H1 (cell line): ENCODE results near the gene AGPAT3. TPM values are rescaled to one million over a fixed set of nuclear protein-coding genes. Genes with fewer than 3 reads are reported as not detected.

ENCODE experiments used
- CTCF ChIA-PET: fragments of 300-600 bp; sonication (Branson Sonifier 250); formaldehyde crosslinking; loops from one replicate; lab custom pipeline; 2021; ENCODE audit not compliant: partially characterized antibody; lab: Charles Lee
- POLR2A ChIA-PET: fragments of 300-600 bp; sonication (Branson Sonifier 250); formaldehyde crosslinking; loops from one replicate; lab custom pipeline; 2021; ENCODE audit warnings: inconsistent platforms; ENCODE audit not compliant: partially characterized antibody; lab: Charles Lee
- DNase-seq, 2 experiments: peaks; one replicate each; pipeline versions ENCODE4 v3.0.0 to v3.0.0-alpha.2; 2010 to 2022; ENCODE audit warnings: low spot score in 2 of 2, low read depth in 1 of 2, mixed read lengths in 1 of 2
- FAIRE-seq: peaks from 2 replicates; lab custom pipeline; 2011; peaks lifted over from hg19 to GRCh38; lab: Jason Lieb, UNC
- H2AFZ ChIP-seq: 2 replicates; pipeline ENCODE4 v1.8.1; 2012; ENCODE audit warnings: low read length, inconsistent platforms
- H2AK5ac ChIP-seq: 2 replicates; pipeline ENCODE4 v1.6.1; 2013; ENCODE audit warnings: low read depth, low read length
- H2BK120ac ChIP-seq: replicated peaks from 2 replicates; pipeline ENCODE3; 2013; ENCODE audit warnings: low read depth, low read length, inconsistent platforms
- H2BK12ac ChIP-seq: 2 replicates; pipeline ENCODE4 v1.6.1; 2013; ENCODE audit warnings: low read depth, low read length
- H2BK15ac ChIP-seq: 2 replicates; pipeline ENCODE4 v1.6.1; 2013; ENCODE audit warnings: low read length
- H2BK20ac ChIP-seq: 2 replicates; pipeline ENCODE4 v1.6.1; 2013; ENCODE audit warnings: low read length
- H2BK5ac ChIP-seq: 2 replicates; pipeline ENCODE4 v1.6.1; 2013; ENCODE audit warnings: low read depth, low read length
- H3K14ac ChIP-seq: 2 replicates; pipeline ENCODE4 v1.6.1; 2013; ENCODE audit warnings: inconsistent platforms; ENCODE audit not compliant: insufficient read length
- H3K18ac ChIP-seq: 2 replicates; pipeline ENCODE4 v1.6.1; 2013; ENCODE audit warnings: low read length; ENCODE audit errors: extremely low read depth
- H3K23ac ChIP-seq: 2 replicates; pipeline ENCODE4 v1.6.1; 2013; ENCODE audit warnings: inconsistent platforms; ENCODE audit not compliant: insufficient read length
- H3K23me2 ChIP-seq: 2 replicates; pipeline ENCODE4 v1.6.1; 2013; ENCODE audit warnings: low read depth, low read length
- H3K27ac ChIP-seq: 2 replicates; pipeline ENCODE4 v1.6.1; 2011; ENCODE audit warnings: low read depth, low read length, inconsistent platforms
- H3K27me3 ChIP-seq, 4 experiments: replicated peaks in 1 of 4; 1 replicate in 1 of 4; 2 replicates in 3 of 4; pipeline versions ENCODE4 v1.6.1 to v1.8.1; 2011 to 2013; ENCODE audit warnings: low read length in 3 of 4, mild to moderate bottlenecking in 3 of 4, inconsistent platforms in 2 of 4, mixed read lengths in 2 of 4, moderate library complexity in 1 of 4; ENCODE audit not compliant: control insufficient read depth in 3 of 4, insufficient read depth in 3 of 4; ENCODE audit errors: extremely low read depth in 1 of 4
- H3K36me3 ChIP-seq, 4 experiments: 2 replicates each; pipeline versions ENCODE4 v1.6.1 to v1.8.1; 2011 to 2013; ENCODE audit warnings: mild to moderate bottlenecking in 4 of 4, low read length in 3 of 4, moderate library complexity in 2 of 4, control low read depth in 1 of 4, inconsistent platforms in 1 of 4; ENCODE audit not compliant: insufficient read depth in 4 of 4, control insufficient read depth in 2 of 4
- H3K4ac ChIP-seq: replicated peaks from 2 replicates; pipeline ENCODE3; 2013; ENCODE audit warnings: low read length, low read depth, mixed read lengths, inconsistent platforms; ENCODE audit not compliant: insufficient read length
- H3K4me1 ChIP-seq, 4 experiments: replicated peaks in 1 of 4; 1 replicate in 1 of 4; 2 replicates in 3 of 4; pipeline versions ENCODE4 v1.6.1 to v1.8.1; 2011 to 2013; ENCODE audit warnings: low read length in 3 of 4, inconsistent platforms in 2 of 4, mixed read lengths in 1 of 4; ENCODE audit not compliant: insufficient read depth in 4 of 4, control insufficient read depth in 3 of 4
- H3K4me2 ChIP-seq, 2 experiments: 2 replicates each; pipeline versions ENCODE4 v1.6.1 to v1.8.1; 2011 to 2013; ENCODE audit warnings: low read depth in 2 of 2, low read length in 2 of 2, control low read depth in 1 of 2, inconsistent platforms in 1 of 2, mild to moderate bottlenecking in 1 of 2; ENCODE audit not compliant: insufficient read depth in 1 of 2
- H3K4me3 ChIP-seq, 4 experiments: fragments of 200-600, 300-600 bp in 1 of 4; sonication (generic), shearing (Covaris generic), sonication (Bioruptor Twin) in 1 of 4; 2 replicates each; pipeline versions ENCODE4 v1.5.1 to v1.8.1; 2011 to 2016; ENCODE audit warnings: low read length in 4 of 4, low read depth in 3 of 4, control low read depth in 2 of 4, inconsistent platforms in 2 of 4, mild to moderate bottlenecking in 2 of 4, mixed read lengths in 1 of 4, moderate library complexity in 1 of 4; ENCODE audit not compliant: insufficient read depth in 2 of 4; ENCODE audit errors: extremely low read depth in 1 of 4
- H3K56ac ChIP-seq: replicated peaks from 2 replicates; pipeline ENCODE3; 2013; ENCODE audit warnings: low read depth, mild to moderate bottlenecking, mixed read lengths, low read length, inconsistent platforms; ENCODE audit not compliant: insufficient read length
- H3K79me1 ChIP-seq: 2 replicates; pipeline ENCODE4 v1.6.1; 2013; ENCODE audit warnings: low read depth, low read length, control low read depth
- H3K79me2 ChIP-seq, 2 experiments: 2 replicates each; pipeline versions ENCODE4 v1.6.1 to v1.8.1; 2012 to 2013; ENCODE audit warnings: low read length in 2 of 2, mild to moderate bottlenecking in 2 of 2, inconsistent platforms in 1 of 2; ENCODE audit not compliant: insufficient read depth in 2 of 2, control insufficient read depth in 1 of 2
- H3K9ac ChIP-seq, 4 experiments: replicated peaks in 1 of 4; 1 replicate in 1 of 4; 2 replicates in 3 of 4; pipeline versions ENCODE4 v1.6.1 to v1.8.1; 2011 to 2013; ENCODE audit warnings: low read depth in 3 of 4, low read length in 3 of 4, control low read depth in 2 of 4, mild to moderate bottlenecking in 2 of 4, moderate library complexity in 2 of 4, inconsistent platforms in 1 of 4; ENCODE audit errors: extremely low read depth in 1 of 4
- H3K9me3 ChIP-seq, 2 experiments: 2 replicates each; pipeline versions ENCODE4 v1.6.1 to v1.8.1; 2012 to 2013; ENCODE audit warnings: mild to moderate bottlenecking in 2 of 2, moderate library complexity in 2 of 2, control low read depth in 1 of 2, inconsistent platforms in 1 of 2, low read depth in 1 of 2, low read length in 1 of 2, mixed read lengths in 1 of 2; ENCODE audit not compliant: insufficient read depth in 2 of 2
- H4K20me1 ChIP-seq, 2 experiments: replicated peaks in 1 of 2; 2 replicates each; pipeline versions ENCODE3 to v1.8.1; 2011 to 2013; ENCODE audit warnings: inconsistent platforms in 2 of 2, low read length in 2 of 2, mild to moderate bottlenecking in 1 of 2; ENCODE audit not compliant: insufficient read depth in 2 of 2, control insufficient read depth in 1 of 2
- H4K5ac ChIP-seq: 2 replicates; pipeline ENCODE4 v1.6.1; 2013; ENCODE audit warnings: low read length, low read depth, mixed read lengths, inconsistent platforms; ENCODE audit not compliant: insufficient read length
- H4K8ac ChIP-seq: 2 replicates; pipeline ENCODE4 v1.8.0; 2013; ENCODE audit warnings: mild to moderate bottlenecking, moderate library complexity, low read length, inconsistent platforms; ENCODE audit not compliant: insufficient read depth; ENCODE audit errors: extremely low read depth
- H4K91ac ChIP-seq: replicated peaks from 2 replicates; pipeline ENCODE3; 2013; ENCODE audit warnings: low read length, mixed read lengths, inconsistent platforms; ENCODE audit not compliant: insufficient read length
- MAX ChIP-seq: IDR thresholded peaks from 2 replicates; pipeline ENCODE4 v1.6.1; 2012; ENCODE audit warnings: inconsistent platforms
- PHF8 ChIP-seq: fragments of 200-600 bp; sonication (generic); conservative IDR thresholded peaks from 2 replicates; pipeline ENCODE4 v1.7.1; 2012; ENCODE audit warnings: low read depth, mild to moderate bottlenecking, inconsistent platforms, low read length, moderate library complexity
- SIN3A ChIP-seq, 2 experiments: IDR thresholded peaks in 1 of 2; conservative IDR thresholded peaks in 1 of 2; 2 replicates each; pipeline ENCODE4 v1.6.1; 2011 to 2012; ENCODE audit warnings: low read length in 2 of 2, improper control_type of control experiment in 1 of 2, low read depth in 1 of 2, mild to moderate bottlenecking in 1 of 2
- SIRT6 ChIP-seq: IDR thresholded peaks from one replicate; pipeline ENCODE4 v1.7.1; 2012; ENCODE audit warnings: low read length, inconsistent platforms
- SP4 ChIP-seq: IDR thresholded peaks from 2 replicates; pipeline ENCODE4 v1.6.1; 2012; ENCODE audit warnings: low read length, inconsistent platforms
- WGBS, 2 experiments: shearing (Covaris generic) in 1 of 2; methylation state at CpG; one replicate each; pipeline versions ENCODE4 v1.1.6 to v1.1.7; 2013 to 2015; ENCODE audit warnings: low lambda C conversion rate in 2 of 2, mixed read lengths in 2 of 2, inconsistent platforms in 1 of 2, low coverage in 1 of 2, missing lambda C conversion rate in 1 of 2; ENCODE audit not compliant: insufficient replicate concordance in 2 of 2, insufficient coverage in 1 of 2, insufficient read length in 1 of 2; ENCODE audit errors: extremely low coverage in 1 of 2, missing lambda C conversion rate in 1 of 2; 5-methylcytosine and 5-hydroxymethylcytosine counted together
- polyA plus RNA-seq, 7 experiments: library from polyadenylated mRNA; depleted of rRNA in 3 of 7; stranded (reverse) in 5 of 7; unstranded in 2 of 7; fragments of >200 nt in 5 of 7; fragments of 200-250 nt in 2 of 7; gene quantifications; 1 replicate in 5 of 7; 2 replicates in 1 of 7; 4 replicates in 1 of 7; pipeline versions ENCODE4 v1.2.1 to v1.2.3, GENCODE V29; 2011 to 2013; ENCODE audit warnings: missing spikeins in 2 of 7, mixed read lengths in 2 of 7
- total RNA-seq: library from RNA; stranded (reverse); fragmentation: NEBNext Ultra II Directional; extraction: Animal tissue kit (Norgen Biotek cat#: 25700); gene quantifications from 2 replicates; pipeline ENCODE4 v1.2.1, GENCODE V29; 2021

The AGPAT3 gene
- total and polyA plus RNA-seq, 2 of the 8 experiments (the other 6 are each of a cell fraction or from before 2014, with no cell fraction given): 5.8 to 7.3 TPM

- Histone ChIP-seq H2BK5ac (no peak overlapping the region), H2BK15ac (no peak overlapping the region), H2BK120ac (no peak overlapping the region), H3K9ac (no peak overlapping the region), H2AFZ (no peak overlapping the region), H3K23ac (no peak overlapping the region), H2BK20ac (no peak overlapping the region), H4K8ac (no peak overlapping the region), H2BK12ac (no peak overlapping the region), H4K20me1 (peaks cover 9 to 19% of the 10 kb centered on the region in 2 experiments), H3K18ac (no peak overlapping the region), H3K56ac (no peak overlapping the region), H3K9me3 (no peaks in the 10 kb centered on the region), H3K4me2 (no peak overlapping the region), H3K27ac (no peak overlapping the region), H3K36me3 (no peaks in the 10 kb centered on the region; a peak in 1 of 8 replicates), H3K4me3 (no peak overlapping the region), H2AK5ac (no peak overlapping the region), H3K79me1 (peaks cover 3% of the 10 kb centered on the region), H3K23me2 (peaks cover 3% of the 10 kb centered on the region; the same call in 1 of the 2 replicates), H3K14ac (no peak overlapping the region), H4K5ac (no peak overlapping the region), H4K91ac (no peak overlapping the region), H3K4ac (no peak overlapping the region), H3K4me1 (peaks cover 0 to 5% (median 3%) of the 10 kb centered on the region in 4 experiments; a peak in 3 of 7 replicates), H3K27me3 (no peaks in the 10 kb centered on the region), H3K79me2 (peaks cover 35 to 95% of the 10 kb centered on the region in 2 experiments)
- ChIA-PET CTCF (interaction anchor here (0.6 to 0.9 kb wide), 4 partner anchors 19 to 966 kb away, joined by 3 to 5 read pairs (median 4); no protein-coding TSS in a partner anchor), POLR2A (no interaction called here)
- DNase-seq (no peak), FAIRE-seq (no peak)
- WGBS, 2 experiments: 97% methylated on average over 5 of the region's 5 CpGs; no CpG with 5 or more reads in 1 of the 2 experiments
- TF ChIP-seq PHF8 (no peak), SIRT6 (no peak), SIN3A (conservative IDR thresholded peaks at IDR 0.05 in 1 of 2, IDR thresholded peaks at IDR 0.05 in 1 of 2; ENCODE audit: low read depth in 1 of 2, low read length in 2 of 2) (no peak), MAX (no peak), SP4 (no peak)
These were observed 153.1 kb downstream of the AGPAT3 start for GRCh38 chr21:44018127-44018526.
